Measurements from ENCODE around the gene THY1.
"Not testable (repeated sequence)": the region's sequence is repeated elsewhere in the genome, so short reads cannot be mapped to it uniquely, and the experiment has no call there.

The THY1 gene

DNA sequence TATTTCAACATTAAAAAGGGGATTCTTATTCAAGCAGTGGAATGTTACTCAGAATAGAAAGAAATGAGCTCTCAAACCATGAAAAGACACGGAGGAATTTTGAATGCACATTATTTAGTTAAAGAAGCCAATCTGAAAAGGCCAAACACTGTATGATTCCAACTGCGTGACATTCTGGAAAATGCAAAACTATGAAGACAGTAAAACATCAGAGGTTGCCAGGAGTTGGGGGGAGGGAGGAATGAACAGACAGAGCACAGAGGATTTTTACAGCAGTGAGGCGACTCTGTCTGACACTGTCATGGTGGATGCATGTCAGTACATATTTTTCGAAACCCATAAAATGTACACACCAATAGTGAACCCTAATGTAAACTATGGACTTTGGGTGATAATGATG, 22.9 kb upstream of the THY1 start:
- DNase-seq (ENCODE audit: low spot score) = no peak

DNA sequence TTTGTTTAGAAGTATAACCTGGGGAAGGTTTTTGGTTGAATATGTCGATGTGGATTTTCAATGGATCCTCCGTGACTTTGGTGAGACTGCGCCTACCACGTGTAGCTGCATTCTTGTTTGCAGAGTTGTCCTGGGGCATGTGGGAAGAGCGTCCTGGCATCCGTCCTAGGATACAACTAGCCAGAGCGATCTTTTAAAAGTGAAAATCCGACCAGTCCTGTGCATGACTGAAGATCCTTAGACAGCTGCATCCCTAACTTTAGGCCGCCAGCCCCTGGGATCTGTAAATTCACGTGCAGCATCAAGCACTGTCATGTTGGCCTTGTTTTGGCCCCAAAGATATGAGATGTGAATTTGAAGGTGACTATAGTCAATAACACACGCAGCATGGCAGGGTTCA, 22.4 kb upstream of the THY1 start:
- no peak for DNase-seq (ENCODE audit: low spot score)

DNA sequence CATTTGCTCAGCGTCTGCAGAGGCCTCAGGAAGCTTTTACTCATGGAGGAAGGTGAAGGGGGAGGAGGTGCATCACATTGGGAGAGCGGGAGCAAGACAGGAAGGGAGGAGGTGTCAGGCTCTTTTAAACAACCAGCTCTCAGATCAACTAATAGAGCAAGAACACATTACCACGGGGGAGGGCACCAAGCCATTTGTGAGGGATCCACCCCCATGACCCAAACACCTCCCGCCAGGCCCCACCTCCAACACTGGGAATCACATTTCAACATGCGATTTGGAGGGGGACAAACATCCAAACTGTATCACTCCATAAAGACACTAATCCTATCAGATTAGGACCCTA, 18.9 kb upstream of the THY1 start:
- DNase-seq (ENCODE audit: low spot score) = no peak

DNA sequence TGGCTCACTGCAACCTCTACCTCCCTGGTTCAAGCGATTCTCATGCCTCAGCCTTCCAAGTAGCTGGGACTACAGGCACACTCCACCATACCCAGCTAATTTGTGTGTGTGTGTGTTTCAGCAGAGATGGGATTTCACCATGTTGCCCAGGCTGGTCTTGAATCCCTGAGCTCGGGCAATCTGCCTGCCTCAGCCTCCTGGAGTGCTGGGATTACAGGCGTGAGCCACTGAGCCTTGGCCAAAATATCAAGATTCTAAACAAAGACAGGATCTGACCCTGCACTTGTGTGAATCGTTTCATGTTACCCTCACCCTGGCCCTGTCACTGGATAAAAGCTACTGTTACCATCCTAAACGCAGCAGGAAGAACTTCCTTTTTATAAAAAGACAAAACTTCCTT, 15.6 kb upstream of the THY1 start:
- no peak for DNase-seq (ENCODE audit: low spot score)

DNA sequence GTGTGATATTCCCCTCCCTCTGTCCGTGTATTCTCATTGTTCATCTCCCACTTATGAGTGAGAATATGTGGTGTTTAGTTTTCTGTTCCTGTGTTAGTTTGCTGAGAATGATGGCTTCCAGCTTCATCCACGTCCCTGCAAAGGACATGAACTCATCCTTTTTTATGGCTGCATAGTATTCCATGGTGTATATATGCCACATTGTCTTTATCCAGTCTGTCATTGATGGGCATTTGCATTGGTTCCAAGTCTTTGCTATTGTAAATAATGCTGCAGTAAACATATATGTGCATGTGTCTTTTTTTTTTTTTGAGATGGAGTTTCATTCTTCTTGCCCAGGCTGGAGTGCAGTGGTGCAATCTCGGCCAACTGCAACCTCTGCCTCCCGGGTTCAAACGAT, 14.5 kb upstream of the THY1 start:
- not testable (repeated sequence) for DNase-seq (ENCODE audit: low spot score)

DNA sequence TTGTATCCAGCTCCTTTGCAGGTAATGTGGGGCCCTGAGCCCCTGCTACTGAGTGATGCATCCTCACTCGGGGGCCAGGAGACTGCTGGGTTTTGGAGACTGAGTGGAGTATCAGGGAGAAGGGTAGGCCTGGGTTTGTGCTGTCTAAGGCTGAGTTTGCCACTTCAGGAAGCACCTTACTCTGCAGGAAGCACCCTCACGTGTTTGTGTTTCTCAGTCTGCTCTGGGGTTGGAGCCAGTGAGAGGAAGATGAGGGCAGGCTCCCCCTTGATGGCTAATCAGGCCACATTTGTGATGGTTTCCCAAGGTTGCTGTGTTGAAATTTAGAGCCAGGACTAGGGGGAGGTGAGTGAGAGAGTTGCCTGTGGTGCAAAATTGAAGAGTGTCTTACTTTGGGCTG, 13.7 kb upstream of the THY1 start:
- DNase-seq (ENCODE audit: low spot score) = no peak

DNA sequence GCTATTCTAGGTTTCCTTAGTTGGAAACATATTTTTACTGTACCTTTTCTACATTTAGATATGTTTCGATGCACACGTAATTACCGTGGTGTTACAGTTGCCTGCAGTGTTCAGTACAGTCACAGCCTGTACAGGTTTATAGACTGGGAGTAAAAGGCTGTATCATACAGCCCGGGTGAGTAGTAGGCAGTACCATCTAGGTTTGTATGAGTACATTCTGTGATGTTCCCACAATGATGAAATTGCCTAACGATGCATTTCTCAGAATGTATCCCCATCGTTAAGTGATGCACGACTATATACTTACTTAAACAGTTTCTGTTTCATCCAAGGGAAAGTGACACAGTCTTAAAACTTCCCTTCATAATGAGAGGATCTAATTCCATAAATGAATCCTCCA, 13.1 kb upstream of the THY1 start:
- no peak for DNase-seq (ENCODE audit: low spot score)

DNA sequence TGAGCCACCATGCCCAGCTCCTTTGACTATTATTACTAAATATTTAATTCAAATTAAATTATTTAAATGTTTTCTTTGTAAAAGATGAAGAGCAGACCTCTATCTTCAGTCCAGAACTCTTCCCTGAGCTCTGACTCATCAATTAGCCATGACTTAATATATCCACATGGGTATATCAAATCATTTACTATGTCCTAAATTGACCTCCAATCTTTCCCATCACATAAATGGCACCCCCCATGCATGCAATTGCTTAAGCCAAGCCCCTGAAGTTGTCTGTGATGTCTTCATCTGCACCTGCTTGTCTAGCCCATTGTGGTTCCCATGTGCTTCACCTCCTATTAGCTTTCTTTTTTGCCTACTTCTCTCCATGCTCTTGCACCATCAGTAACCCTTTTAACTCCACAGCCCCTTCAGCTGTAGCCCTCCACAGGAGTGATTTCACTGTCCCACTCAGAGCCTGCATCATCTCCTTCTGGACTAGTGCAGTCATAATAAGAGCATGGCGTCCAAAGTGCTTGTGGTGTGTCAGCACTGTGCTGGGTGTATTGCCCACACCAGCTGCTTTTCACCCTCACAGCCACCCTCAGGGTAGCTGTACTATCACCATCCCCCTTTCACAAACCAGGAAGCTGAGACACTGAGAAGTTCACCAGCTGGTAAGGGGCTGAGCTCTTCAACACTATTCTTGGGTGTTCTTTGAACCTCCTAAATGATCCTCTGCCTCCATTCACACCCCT, 11.8 kb upstream of the THY1 start:
- DNase-seq (ENCODE audit: low spot score) = no peak

DNA sequence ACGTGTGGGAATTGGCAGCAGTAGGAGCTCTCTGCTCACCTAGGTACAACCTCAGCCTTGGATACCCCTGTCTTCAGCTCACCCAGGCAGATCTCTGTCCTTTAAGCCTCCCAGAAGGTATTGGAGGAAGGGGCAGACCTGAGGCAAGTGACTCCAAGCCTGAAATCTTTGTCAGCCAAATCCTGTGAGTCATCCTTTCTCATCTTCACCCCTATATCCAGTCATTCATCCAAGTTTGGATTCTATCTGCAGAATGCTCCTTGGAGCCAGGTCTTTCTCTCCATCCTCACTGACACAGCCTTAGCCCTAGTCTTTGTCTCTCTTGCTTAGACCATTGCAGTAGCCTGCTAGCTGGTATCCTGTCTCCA, 10.4 kb upstream of the THY1 start:
- DNase-seq (ENCODE audit: low spot score) = no peak

DNA sequence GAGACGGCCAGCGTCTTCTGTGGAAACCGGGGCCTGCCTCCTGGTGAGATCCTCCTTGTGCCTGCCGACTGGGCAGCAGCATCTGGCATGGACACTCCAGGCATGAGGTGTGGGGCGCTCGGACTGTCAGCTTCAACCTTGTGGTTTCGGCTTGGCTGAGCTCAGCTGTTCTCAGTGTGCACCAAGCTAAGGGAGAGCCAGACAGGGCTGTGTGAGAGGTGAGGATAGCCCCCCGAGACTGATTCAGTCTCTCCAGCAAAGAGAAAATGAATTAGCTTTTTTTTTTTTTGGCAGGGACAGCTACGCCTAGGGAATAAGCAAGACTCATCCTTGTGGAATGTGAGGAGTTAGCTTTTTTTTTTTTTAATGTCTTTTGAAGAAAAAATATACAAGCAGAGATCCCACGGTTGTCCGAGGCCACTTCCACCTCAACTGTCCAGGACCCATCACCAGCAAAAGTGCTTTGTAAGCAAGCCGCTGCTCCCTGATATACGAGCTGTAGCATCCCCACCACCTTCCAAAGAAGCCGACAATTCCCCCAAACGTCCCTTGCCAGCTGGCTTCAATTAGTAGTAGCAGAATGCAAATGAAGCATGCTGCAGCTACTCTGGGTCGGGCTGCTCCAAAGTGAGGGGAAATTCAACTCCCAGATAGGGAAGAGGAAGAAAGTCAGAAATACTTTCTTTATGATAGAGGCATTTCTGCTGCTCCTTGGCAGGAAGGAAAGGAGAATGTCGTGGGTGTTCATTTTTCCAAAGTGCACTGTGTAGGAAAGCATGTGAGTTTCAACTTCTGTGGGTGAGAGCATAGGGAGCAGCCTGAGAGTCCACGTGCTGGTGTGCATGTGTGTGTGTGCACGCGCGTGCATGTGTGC, 9.7 kb upstream of the THY1 start:
- DNase-seq (ENCODE audit: low spot score) = no peak

DNA sequence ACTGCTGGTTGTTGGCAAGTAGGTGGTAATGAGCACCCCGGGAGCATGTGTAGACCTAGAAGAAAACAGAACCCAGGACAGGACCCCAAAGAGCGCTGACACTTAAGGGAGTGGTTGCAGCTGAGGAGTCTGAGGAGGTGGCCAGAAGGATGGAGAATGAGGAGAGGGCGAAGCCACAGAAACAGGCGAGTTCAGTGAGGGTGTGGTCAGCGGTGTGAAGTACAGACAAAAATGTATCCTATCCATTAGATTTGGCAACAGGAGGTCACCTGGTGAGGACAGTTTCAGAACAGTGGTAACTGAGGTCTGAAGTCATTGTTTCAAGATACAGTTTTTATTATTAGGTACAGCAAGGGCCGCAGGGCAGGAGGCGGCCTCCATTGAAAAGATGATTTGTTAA, 8.6 kb upstream of the THY1 start:
- DNase-seq (ENCODE audit: low spot score) = no peak

DNA sequence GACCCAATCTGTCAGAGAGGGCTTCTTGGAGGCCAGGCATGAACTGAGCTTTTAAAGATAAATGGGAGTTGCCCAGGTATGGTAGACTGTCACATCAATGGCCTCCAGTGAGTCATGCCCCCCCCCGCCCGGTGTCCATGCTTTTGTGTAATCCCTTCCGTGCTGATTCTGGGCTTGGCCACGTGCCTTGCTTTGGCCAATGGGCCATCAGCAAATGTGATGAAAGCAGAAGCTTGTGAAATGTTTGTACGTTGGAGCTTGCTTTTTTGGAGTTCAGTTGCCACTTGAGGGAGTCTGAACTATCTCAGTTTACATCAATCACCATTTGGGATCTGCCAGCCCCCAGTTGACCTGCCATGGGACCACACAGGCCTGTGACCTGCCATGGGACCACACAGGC, 4.3 kb upstream of the THY1 start:
- no peak for DNase-seq (ENCODE audit: low spot score)

DNA sequence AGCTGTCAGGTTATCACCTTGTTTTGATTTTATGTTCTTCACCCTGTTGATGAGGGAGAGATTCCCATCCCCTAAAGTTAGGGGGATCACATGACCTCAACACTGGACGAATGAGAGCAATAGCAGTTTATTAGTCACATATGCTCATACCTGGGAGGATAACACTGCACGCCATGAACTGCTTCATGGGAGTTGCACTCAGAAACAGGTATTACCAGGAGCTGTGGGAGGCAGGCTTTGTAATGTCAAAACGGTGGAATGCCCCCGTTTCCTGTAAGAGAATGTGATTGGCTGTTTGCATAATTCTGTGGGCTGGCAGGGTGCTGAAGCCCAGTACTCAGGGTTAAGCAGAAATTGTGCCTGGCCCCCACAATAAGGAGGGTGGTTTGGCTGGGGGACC, 3.2 kb upstream of the THY1 start:
- no peak for DNase-seq (ENCODE audit: low spot score)

DNA sequence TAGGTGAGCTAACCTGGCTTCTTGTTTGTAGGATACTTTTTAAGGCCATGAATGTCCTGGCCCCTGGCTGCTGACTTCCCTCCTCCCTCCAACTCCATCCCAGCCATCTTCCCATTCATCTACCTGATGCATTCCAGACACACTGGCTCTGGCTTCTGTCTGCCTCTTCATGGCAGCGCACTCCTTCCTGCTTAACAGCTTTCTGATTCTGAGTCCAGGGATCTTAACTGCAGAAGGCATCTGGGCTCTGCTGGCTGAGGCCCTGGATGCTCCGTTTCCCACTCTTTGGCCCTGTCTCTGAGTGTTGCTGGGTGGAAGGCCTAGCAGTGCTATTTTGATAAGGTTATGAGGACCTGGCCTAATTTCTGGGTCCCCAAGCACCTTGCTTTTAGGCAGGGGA, 1.8 kb upstream of the THY1 start:
- no peak for DNase-seq (ENCODE audit: low spot score)

DNA sequence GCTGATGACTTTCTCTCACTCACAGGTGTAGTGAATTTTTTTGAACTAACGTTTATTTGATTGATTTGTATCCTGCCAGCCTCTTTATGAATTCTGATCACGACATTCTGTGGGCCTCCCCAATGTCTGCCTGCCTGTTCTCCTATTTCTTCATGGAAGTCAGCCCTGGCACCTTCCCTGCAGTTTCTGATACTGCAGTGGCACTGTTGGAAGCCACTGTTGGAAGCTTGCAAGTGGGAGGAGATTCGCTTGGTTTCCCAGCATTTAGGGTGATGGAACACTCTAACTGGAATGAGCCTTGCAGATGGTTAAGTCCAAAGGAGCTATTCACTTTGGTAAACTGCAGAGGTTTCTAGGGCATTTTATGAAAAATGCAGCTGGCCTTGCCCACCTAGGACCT, 1.3 kb upstream of the THY1 start:
- DNase-seq (ENCODE audit: low spot score) = no peak

DNA sequence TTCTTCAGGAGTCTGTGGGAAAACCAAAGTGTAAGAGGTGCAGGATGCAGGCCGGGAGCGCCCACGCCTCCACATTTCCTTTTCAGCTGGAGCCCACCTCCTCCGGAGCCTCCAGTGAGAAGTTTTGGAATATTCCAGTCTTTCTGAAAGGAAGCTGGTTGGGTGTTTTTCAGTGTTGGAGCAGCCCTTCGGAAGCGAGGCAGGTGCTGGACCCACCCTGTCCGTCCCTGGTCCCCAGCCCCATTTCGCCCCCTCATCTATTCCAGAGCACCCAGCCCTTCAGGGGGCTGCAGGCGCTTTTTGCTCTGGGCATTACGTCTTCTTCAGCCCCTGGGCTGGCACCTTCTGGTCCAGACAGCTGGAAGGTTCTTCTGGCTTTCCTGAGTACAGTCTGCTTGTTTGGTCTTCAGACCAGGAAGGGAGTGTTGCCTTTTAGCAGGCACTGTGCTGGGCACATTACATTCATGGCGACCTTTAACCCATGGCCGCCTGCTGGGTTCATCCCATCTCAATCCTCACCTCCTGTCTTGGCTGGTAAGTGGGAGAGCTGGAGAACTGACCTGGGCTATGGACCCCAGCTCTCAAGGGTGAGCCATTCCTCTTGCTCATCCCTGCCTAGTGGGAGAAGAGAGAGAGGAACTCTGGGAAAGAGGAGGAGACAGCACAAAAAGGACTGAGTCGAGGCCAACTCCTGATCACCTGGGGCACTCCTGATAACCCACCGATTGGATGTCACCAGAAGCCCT, 710 bp upstream of the THY1 start:
- no peak for DNase-seq (ENCODE audit: low spot score)

DNA sequence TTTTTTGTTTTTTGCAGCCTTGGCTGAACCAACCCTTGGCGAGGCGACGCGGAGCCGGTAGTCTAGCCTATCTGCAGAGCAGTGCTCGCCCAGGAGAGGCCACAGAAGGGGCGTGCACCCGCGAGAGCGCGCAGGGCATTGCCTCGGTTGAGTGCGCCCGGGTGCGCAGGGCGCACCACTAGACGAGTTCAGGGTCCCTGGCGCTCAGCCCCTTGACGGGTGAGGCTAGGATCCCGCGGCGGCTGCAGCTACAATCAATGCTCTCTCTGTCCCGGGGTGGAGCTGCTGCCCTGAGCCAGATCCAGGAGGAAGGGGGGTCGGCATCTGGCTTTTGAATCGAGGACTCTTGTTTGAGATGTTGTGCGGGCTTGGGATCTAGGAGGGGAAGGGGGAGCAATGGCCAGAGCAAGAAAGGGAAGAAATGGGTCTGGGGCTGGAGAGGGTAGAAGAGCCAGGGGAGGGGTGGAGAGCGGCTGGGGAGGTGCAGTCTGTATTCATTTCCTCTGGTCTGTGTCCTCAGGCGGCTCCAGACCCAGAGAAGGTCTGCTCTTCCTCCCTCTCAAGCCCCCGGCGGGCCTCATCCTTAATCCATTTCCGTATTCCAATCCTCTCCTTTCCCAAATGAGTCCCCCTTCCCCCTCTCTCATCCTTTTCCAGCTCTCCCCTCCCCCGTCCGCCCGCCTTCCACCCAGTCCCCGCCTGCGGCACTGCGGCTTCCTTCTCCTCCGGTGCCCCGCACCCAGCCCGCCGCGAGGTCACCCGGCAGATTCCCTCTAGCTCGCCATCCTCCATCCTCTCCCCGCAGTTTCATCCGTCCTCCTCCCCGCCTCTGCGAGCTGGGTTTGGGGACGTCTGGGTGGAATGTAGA, 797 bp downstream of the THY1 start:
- no peak for DNase-seq (ENCODE audit: low spot score)

DNA sequence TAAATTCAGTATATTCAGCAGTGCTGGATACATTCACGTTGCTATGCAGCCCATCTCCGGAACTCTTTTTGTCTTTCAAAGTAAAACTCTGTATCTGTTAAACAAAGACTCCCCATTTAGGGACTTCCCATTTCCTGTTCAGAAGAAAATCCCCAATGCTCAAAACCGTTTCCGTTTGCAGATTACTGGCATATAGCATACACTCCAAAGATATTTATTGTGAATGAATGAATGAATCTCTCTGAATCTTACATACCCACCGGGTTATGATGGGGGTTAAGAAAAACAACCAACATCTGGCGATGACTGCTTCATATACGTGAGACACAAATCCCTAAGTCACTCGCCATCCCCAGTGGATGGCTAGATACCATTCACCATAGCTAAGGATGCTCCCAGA, 1.6 kb downstream of the THY1 start:
- no peak for DNase-seq (ENCODE audit: low spot score)

DNA sequence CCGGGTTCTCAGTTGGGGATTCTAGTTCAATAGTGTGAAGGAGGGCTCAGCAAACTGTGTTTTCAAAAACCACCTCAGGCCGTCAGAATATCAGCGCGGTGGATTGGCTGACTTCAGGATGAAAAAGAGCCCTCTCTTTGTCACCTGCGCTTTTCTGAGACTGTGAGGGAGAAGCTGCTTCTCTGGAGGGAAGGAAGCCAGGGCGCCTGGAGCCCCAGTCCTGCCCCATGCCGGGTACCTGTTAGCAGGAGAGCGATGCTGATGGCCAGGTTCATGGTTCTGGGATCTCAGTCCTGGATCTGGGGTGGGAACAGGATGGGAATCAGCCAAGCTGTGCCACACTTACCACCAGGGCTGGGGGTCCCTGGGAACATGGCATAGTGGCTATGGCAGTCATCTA, 2.3 kb downstream of the THY1 start:
- DNase-seq (ENCODE audit: low spot score) = no peak

DNA sequence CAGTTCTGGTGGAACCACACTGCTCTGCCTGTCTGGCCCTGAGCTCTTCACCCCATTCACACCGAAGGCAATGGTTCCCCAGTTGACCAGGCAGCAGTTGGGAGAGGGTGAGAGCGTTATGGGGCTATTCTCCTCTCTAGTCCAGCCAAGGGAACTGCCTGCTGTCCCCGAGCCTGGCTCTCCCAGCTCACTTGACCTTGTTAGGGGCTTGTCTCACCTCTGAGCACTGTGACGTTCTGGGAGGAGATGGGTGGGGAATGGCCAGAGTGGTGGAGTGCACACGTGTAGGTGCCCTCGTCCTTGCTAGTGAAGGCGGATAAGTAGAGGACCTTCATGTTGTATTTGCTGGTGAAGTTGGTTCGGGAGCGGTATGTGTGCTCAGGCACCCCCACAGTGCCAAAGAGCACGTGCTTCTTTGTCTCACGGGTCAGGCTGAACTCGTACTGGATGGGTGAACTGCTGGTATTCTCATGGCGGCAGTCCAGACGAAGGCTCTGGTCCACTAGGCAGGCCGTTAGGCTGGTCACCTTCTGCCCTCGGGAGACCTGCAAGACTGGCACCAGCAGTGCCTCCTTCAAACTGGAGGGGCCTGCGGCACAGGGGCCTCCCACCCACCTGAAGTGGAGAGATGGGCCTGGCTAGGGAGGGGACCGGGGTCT, 3.0 kb downstream of the THY1 start:
- no peak for DNase-seq (ENCODE audit: low spot score)

DNA sequence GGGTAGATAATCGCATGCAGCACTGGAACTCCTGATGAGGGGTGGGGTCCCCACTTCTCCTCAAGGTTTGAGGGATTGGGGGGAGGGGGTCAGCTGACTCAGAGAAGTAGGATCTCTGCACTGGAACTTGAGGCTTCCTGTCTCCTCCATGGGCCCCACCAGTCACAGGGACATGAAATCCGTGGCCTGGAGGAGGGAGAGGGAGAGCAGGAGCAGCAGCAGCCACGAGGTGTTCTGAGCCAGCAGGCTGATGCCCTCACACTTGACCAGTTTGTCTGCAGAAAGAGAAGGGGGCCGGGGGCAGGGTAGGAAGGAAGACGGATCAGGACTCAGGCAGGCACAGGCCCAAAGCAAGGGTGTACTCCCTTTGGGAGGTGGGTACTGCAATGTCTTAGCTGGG, 3.7 kb downstream of the THY1 start:
- DNase-seq (ENCODE audit: low spot score) = no peak

DNA sequence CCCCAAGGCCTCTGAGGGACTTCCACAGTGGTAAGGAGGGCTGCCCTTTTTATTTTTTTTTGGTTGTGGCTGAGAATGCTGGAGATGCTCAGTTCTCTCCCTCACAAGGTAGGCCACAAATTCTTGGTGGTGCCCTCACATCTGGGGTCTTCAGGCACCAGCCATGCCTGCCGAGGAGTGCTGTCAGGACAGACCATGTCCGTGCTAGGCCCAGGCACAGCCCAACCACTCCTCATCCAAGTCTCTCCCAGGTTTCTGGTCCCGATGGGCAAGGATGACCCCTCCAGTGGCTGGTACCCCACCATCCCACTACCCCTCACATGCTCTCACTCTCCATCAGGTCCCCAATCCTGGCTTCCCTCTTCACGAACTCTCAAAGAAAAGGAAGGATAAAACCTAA, 4.2 kb downstream of the THY1 start:
- no peak for DNase-seq (ENCODE audit: low spot score)
